Measurements from ENCODE around the gene DALRD3.

DALRD3 gene

GRCh38 chr3:49017971-49018706 lies at the start of gene DALRD3:
DALRD3 (minus strand) TSS chr3:49018580; CDS start chr3:49018564, 16 bp downstream.
- peak; percentile 80 for DNase-seq

- no peak for DNase-seq
Observed at GRCh38 chr3:49058011-49058410, 39.6 kb upstream of the DALRD3 start.

- no peak for DNase-seq
Observed at GRCh38 chr3:49057268-49057667, 38.9 kb upstream of the DALRD3 start.

- DNase-seq, result no peak
Observed at GRCh38 chr3:49054344-49054862, 36.0 kb upstream of the DALRD3 start.

- no peak for DNase-seq
Observed at GRCh38 chr3:49053543-49053942, 35.2 kb upstream of the DALRD3 start.

- DNase-seq, result no peak
Observed at GRCh38 chr3:49035281-49035680, 16.9 kb upstream of the DALRD3 start.

- no peak for DNase-seq
Observed at GRCh38 chr3:49034650-49035049, 16.3 kb upstream of the DALRD3 start.

GRCh38 chr3:49032646-49033304 lies 14.4 kb upstream of the DALRD3 start:
- no peak for DNase-seq

- no peak for DNase-seq
Observed at GRCh38 chr3:49030321-49030720, 11.9 kb upstream of the DALRD3 start.

GRCh38 chr3:49029563-49029884 lies 11.1 kb upstream of the DALRD3 start:
- DNase-seq, result no peak

GRCh38 chr3:49028673-49029562 lies 10.5 kb upstream of the DALRD3 start, which contains the start of gene IMPDH2:
IMPDH2 (minus strand) TSS chr3:49029398; CDS start chr3:49029350, 48 bp downstream.
- DNase-seq, result peak; percentile 97

GRCh38 chr3:49028298-49028672 lies 9.9 kb upstream of the DALRD3 start:
- DNase-seq, result no peak

- no peak for DNase-seq
Observed at GRCh38 chr3:49027634-49028033, 9.3 kb upstream of the DALRD3 start.

- no peak for DNase-seq
Observed at GRCh38 chr3:49026536-49026935, 8.2 kb upstream of the DALRD3 start.

- DNase-seq, result no peak
Observed at GRCh38 chr3:49025793-49026520, 7.6 kb upstream of the DALRD3 start.

- DNase-seq, result no peak
Observed at GRCh38 chr3:49025005-49025792, 6.8 kb upstream of the DALRD3 start.

GRCh38 chr3:49024449-49024848 lies 6.1 kb upstream of the DALRD3 start:
- peak; percentile 18 for DNase-seq

- DNase-seq, result no peak
Observed at GRCh38 chr3:49023775-49024174, 5.4 kb upstream of the DALRD3 start.

- peak; percentile 41 for DNase-seq
Observed at GRCh38 chr3:49022688-49023171, 4.3 kb upstream of the DALRD3 start.

- DNase-seq, result peak; percentile 96
Observed at GRCh38 chr3:49021813-49022687, 3.7 kb upstream of the DALRD3 start, which contains the start of gene NDUFAF3. NDUFAF3 (plus strand) TSS chr3:49022121; CDS start chr3:49022145, 24 bp downstream.
